ENCODE data around the gene CTSF.

GRCh38 chr11:66554602-66555001 lies 13.8 kb downstream of the CTSF start:
- TF ChIP-seq CTCF (IDR thresholded peaks at IDR 0.05; ENCODE audit: low read depth, low read length) (no peak), POLR2A (IDR thresholded peaks at IDR 0.05; ENCODE audit: extremely low read depth, insufficient read length) (no peak), MYC (IDR thresholded peaks at IDR 0.05; ENCODE audit: low read depth, low read length) (no peak), MAX (IDR thresholded peaks at IDR 0.05; ENCODE audit: low read depth, low read length) (no peak)
